NOMO-1 treated with dmso at 0.1 percent for 144 hours (cell line): ENCODE data around the gene SLC44A4.
"Not testable (repeated sequence)": the region's sequence is repeated elsewhere in the genome, so short reads cannot be mapped to it uniquely, and the experiment has no call there.

ENCODE experiments used
- DNase-seq: peaks from one replicate; lab custom pipeline; 2025; ENCODE audit not compliant: unreplicated experiment; lab: John Stamatoyannopoulos, UW

Gene SLC44A4

GRCh38 chr6:31878726-31879125 is at the start of gene SLC44A4:
SLC44A4 (minus strand) TSS chr6:31878997; CDS start chr6:31878980, 17 bp downstream.
- no peak for DNase-seq

GRCh38 chr6:31928672-31928939 is 49.8 kb upstream of the SLC44A4 start:
- no peak for DNase-seq

- no peak for DNase-seq
Observed at GRCh38 chr6:31927863-31928671, 49.3 kb upstream of the SLC44A4 start.

- no peak for DNase-seq
Observed at GRCh38 chr6:31927242-31927862, 48.6 kb upstream of the SLC44A4 start, which contains the start of gene C2. C2 (plus strand) TSS chr6:31927717; CDS start chr6:31927753, 36 bp downstream.

- no peak for DNase-seq
Observed at GRCh38 chr6:31922942-31923341, 44.1 kb upstream of the SLC44A4 start.

GRCh38 chr6:31920811-31921210 is 42.0 kb upstream of the SLC44A4 start:
- peak; percentile 29 for DNase-seq

- DNase-seq: no peak
Observed at GRCh38 chr6:31919624-31920303, 41.0 kb upstream of the SLC44A4 start.

- no peak for DNase-seq
Observed at GRCh38 chr6:31918069-31918720, 39.4 kb upstream of the SLC44A4 start.

GRCh38 chr6:31915756-31916155 is 37.0 kb upstream of the SLC44A4 start:
- DNase-seq: no peak

GRCh38 chr6:31915351-31915750 is 36.6 kb upstream of the SLC44A4 start:
- no peak for DNase-seq

GRCh38 chr6:31911826-31912585 is 33.2 kb upstream of the SLC44A4 start:
- DNase-seq: no peak

- not testable (repeated sequence) for DNase-seq
Observed at GRCh38 chr6:31909298-31909697, 30.5 kb upstream of the SLC44A4 start.

- DNase-seq: no peak
Observed at GRCh38 chr6:31908791-31909190, 30.0 kb upstream of the SLC44A4 start.

GRCh38 chr6:31908255-31908654 is 29.5 kb upstream of the SLC44A4 start:
- not testable (repeated sequence) for DNase-seq

GRCh38 chr6:31907158-31907813 is 28.5 kb upstream of the SLC44A4 start:
- DNase-seq: peak; percentile 79

GRCh38 chr6:31906727-31907126 is 27.9 kb upstream of the SLC44A4 start:
- not testable (repeated sequence) for DNase-seq

- no peak for DNase-seq
Observed at GRCh38 chr6:31906122-31906521, 27.3 kb upstream of the SLC44A4 start.

- no peak for DNase-seq
Observed at GRCh38 chr6:31905041-31905440, 26.2 kb upstream of the SLC44A4 start.

- DNase-seq: no peak
Observed at GRCh38 chr6:31903957-31904356, 25.2 kb upstream of the SLC44A4 start.

- DNase-seq: peak; percentile 75
Observed at GRCh38 chr6:31901953-31902643, 23.3 kb upstream of the SLC44A4 start, which contains the start of gene ZBTB12. ZBTB12 (minus strand) TSS chr6:31902086; CDS start chr6:31901305, 781 bp downstream.
